GM21786 (cell line): ENCODE results near the gene PRKAG2.
"Not testable (repeated sequence)": the region's sequence is repeated elsewhere in the genome, so short reads cannot be mapped to it uniquely, and the experiment has no call there.

Experiments
- ATAC-seq: cut with Tn5 transposase; IDR thresholded peaks from one replicate; pipeline ENCODE4 v1.9.1; 2021; ENCODE audit not compliant: unreplicated experiment

The PRKAG2 gene

DNA sequence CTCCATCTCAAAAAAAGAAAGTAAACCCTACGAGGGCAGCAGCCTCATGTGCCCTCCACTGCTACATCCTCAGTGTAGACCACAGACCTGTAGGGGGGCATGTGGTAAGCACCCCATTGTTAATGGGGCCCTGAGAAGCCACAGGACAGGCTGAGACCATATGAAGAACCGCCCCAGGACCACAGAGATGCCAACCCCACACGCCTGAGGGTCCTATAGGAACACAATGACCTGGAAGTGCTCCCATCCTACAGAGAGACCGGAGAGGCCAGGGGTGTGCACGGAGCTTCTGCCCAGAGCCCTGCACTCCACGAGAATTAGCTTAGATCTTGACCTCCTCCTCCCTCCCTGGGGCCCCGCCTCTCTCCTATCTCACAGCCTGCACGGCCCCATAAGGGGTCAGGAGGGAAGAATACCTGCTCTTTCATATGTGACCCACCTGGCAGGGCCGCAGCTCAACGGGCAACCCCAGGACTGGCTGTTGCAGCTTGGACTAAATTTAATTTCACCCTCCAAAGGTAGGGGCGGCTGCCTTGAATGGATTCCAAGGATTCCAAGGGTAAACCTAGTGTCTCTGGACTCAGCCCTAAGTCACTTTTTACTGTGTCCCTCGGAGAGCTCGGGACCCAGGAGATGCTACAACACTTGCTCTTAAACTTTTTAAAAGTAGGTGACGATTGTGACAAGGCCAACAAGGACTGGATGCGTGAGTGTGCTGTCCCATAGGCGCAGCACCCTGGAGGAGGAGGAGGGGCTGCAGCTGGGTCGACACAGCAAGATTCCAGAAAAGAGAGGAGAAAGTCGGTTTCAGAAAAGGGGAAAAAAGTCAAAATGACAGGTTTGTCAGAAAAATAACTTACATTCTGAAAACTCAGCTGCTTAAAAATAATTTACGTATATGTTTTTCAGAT is 24.2 kb downstream of the PRKAG2 start:
- ATAC-seq = no peak

GRCh38 chr7:151851782-151852181 is 25.1 kb downstream of the PRKAG2 start:
- ATAC-seq = no peak

DNA sequence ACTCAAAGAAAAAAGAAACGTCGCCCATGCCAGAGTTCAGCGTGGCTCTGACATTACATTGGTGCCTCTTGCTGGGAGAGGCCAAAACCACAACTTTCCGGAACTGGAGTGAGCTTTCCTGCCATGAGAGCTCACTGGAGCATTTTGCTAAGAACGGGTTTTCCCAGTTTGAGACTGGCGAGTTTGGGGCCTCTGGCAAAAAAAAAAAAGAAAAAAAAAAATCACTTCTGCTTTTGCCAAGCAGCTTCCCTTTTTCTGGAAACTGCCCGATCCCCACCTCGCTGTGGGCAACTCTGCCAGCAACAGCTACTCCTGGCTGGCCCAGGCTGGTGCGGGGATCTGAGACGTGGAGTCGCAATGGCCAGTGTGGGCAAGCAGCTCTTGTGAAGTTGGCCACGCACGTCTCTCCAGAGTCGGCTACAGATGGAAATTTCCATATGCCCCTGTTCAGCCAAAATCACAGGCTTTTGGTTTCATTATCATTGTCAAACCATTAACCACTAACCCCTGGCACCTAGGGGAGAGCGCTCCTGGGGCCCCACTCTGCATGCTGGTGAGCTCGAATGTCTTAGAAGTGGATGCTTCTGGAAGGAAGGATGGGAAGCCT is 25.7 kb downstream of the PRKAG2 start:
- ATAC-seq = peak; percentile 55

- ATAC-seq = no peak
These were observed 26.3 kb downstream of the PRKAG2 start for GRCh38 chr7:151850491-151851124.

DNA sequence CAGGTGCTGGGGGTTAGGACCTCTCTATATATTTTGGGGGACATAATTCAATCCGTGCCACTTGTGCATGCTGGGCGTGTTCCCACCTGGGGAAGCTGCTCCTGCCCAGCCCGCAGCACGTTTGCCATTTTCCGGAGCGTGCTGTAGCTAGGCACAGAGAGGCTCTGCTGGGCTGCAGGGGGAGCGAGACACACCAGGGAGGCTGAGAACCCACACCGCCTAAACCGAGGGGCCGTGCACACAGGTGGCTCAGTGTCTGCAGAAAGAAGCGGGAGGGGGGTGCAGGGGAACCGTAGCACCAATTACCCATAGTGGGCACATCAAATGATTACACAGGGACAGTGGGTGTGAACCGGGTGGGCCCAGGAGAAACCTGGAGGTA is 27.0 kb downstream of the PRKAG2 start:
- no peak for ATAC-seq

DNA sequence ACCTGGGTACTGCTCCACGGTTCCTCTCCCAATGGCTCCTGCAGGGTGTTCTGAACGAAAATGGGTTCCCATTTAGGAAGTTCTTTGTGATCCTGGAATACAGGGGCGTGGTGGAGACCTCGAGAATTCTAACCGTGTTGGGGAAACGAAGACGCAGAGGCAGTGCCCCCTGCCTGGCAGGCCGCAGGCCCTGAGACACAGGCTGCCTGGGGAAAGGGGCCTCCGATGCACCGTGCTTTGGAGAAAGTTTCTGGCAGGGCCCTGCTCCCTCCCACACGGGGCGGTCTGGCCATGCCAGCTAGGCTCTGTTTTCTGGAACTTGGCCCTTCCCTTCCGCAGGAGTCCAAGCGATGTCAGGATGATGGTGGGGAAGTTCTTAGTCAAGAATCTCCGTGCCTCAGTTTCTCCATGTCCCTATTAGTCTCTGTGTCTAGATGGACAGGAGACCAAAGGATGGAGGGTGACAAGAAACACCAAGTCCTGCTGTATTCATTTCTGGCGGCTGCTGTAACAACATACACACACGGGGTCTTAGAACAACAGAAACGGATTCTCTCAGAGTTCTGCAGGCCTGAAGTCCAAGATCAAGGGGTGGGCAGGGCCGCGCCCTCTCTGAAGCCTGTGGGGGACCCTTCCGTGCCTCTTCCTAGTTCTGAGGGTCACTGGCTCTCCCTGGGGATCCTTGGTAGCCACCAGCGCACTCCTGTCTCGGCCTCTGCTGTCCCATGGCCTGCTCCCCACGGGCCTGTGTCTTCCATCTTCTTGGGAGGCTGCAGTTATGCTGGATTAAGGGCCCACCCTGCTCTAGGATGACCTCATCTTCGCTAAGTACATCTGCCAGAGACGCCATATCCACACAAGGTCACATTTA is 27.7 kb downstream of the PRKAG2 start:
- ATAC-seq = no peak

GRCh38 chr7:151847681-151848081 is 29.2 kb downstream of the PRKAG2 start:
- no peak for ATAC-seq

GRCh38 chr7:151847136-151847535 is 29.8 kb downstream of the PRKAG2 start:
- ATAC-seq = no peak

DNA sequence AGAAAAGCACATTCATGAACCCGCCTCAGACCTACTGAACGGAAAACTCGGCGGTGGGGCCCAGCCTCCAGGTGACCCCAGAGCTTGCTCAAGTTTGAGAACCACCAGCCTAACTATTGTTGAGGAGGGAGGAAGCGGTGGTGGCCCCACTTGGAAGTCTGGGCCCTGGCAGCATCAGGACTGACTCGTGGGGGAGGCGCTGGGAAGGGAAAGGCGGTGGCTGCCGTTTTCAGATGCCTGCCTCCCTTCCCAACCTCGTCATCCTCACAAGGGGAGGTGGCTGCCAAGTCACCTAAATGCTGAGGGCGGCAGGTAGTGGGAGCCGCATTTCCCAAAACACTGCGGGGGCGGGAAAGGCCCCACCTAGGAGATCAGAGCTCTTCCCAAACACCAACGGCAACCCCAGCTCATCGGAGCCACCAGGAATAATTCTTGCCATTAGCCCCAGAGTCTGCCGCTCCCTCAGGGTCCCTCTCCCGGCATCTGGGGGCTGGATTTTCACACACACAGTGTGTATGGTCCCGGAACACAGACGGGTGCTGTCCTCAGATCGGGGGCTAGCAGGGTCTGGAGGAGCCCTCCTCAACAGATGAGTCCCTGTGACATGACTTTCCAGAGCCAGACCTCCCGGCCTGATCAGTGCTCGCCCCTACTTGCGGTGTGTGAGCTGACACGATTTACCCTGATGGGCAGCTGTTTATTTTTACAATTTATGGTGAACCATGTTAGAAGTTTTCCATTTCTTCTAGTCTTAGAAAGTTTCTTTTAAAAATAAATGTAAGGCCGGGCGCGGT is 31.3 kb downstream of the PRKAG2 start:
- no peak for ATAC-seq

DNA sequence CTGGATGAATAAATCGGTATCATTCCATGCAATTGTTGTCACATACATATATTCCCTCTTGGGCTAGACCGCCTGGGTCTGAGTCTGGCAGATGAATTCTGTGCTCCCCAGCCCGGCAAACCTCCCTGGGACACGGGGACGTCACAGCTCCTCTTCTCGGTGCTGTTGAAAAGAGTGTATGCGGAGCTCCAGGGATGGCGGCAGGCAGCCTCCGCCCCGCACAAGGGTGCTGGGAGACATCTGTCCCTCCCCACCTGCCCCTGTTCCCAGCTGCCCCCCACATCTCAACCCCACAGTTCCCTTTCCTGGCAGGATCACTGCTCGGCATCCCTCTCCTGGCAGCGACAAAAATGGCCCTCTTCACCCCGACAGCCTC is 32.1 kb downstream of the PRKAG2 start:
- ATAC-seq = no peak

GRCh38 chr7:151844071-151844824 is 32.7 kb downstream of the PRKAG2 start:
- no peak for ATAC-seq

- ATAC-seq = no peak
These were observed 33.7 kb downstream of the PRKAG2 start for GRCh38 chr7:151843181-151843580.

DNA sequence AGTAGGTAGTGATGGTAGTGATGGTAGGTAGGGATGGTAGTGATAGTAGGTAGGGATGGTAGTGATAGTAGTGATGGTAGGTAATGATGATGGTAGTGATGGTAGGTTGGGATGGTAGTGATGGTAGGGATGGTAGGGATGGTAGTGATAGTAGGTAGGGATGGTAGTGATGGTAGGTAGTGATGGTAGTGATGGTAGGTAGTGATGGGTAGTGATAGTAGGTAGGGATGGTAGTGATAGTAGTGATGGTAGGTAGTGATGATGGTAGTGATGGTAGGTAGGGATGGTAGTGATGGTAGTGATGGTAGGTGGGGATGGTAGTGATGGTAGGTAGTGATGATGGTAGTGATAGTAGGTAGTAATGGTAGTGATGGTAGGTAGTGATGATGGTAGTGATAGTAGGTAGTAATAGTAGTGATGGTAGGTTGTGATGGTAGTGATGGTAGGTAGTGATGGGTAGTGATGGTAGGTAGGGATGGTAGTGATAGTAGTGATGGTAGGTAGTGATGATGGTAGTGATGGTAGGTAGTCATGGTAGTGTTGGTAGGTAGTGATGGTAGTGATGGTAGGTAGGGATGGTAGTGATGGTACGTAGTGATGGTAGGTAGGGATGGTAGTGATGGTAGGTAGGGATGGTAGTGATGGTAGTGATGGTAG is 35.4 kb downstream of the PRKAG2 start:
- not testable (repeated sequence) for ATAC-seq

GRCh38 chr7:151840088-151840910 is 36.6 kb downstream of the PRKAG2 start:
- ATAC-seq = no peak

DNA sequence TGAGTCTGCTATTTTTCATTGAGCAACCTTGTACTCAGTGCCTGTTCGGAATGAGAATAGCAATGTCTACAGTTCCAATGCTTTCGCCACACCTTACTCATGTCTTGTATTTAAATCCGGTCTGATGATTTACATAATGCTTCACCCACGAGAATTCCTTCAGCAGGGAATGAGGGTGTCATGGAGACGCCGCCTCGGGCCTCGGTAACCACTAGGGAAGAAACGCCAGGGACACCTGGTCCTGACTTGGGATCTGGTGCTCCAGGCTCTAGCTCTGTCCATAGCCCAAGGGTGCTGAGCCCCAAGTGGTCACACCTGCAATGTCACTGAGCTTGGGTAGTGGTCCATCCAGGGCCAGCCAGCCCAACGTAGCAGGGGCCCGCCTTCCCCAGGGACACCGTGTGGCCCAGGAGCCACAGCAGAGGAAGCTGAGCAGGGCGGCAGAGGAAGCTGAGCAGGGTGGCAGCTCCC is 37.4 kb downstream of the PRKAG2 start:
- ATAC-seq = peak; percentile 11

DNA sequence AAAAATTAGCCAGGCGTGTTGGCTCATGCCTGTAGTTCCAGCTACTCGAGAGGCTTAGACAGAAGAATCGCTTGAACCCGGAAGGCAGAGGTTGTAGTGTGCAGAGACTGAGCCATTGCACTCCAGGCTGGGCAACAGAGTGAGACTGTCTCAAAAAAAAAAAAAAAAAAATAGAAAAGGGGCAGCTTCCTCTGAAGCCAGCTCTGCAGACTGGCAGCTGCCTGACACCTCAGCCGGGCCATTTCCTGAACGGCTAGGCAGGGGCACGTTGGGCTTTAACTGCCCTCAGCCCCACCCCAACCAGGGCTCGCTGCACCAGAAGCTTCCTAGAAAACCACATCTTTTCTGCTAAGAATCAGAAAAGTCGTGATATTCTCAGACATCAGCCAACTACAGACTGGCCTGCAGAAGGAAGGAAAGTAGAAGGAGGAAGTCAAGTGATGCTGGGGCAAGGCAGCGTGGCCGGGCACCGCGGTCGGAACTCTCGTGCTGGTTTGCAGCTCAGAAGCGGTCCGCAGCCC is 38.0 kb downstream of the PRKAG2 start:
- ATAC-seq = peak; percentile 64

DNA sequence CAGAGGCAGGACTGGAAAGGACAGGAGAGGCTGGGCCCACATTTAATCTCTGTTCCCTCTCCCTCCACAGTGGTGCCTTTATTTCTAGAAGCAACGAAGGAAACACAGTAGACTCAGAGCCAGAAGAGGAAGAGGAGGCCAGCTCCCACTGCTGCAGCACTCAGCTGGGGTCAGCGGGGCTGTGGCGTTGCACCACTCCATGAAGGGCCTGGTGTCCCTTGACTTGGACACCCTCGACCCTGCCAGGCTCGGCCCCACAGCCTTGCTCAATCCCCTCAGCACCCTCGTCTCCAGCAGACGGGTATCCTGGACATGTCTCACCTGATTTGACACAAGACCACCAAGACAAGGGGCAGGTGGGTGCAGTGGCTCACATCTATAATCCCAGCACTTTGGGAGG is 38.8 kb downstream of the PRKAG2 start:
- no peak for ATAC-seq
